LNCaP clone FGC (cell line): ENCODE results near the gene MAPK11.

ENCODE experiments used
- DNase-seq: peaks from one replicate; pipeline ENCODE4 v3.0.0-alpha.2; 2011; ENCODE audit warnings: low read depth
- H3K4me3 ChIP-seq: 2 replicates; pipeline ENCODE4 v1.5.1; 2011; ENCODE audit warnings: mild to moderate bottlenecking, low read depth, low read length, control low read depth
- CTCF ChIP-seq: IDR thresholded peaks from 2 replicates; pipeline ENCODE4 v1.5.1; 2012; ENCODE audit warnings: mild to moderate bottlenecking; ENCODE audit not compliant: control insufficient read depth, insufficient read depth; ENCODE audit errors: extremely low read depth

The MAPK11 gene

GRCh38 chr22:50316114-50317065 is 46.2 kb upstream of the MAPK11 start:
- DNase-seq: no peak
- TF ChIP-seq CTCF: no peak

GRCh38 chr22:50315289-50316113 is 45.3 kb upstream of the MAPK11 start:
- no peak for TF ChIP-seq CTCF
- DNase-seq: no peak
- H3K4me3 ChIP-seq: no peak overlapping the region

More at GRCh38 chr22:50316114-50317065, 46.2 kb upstream of the MAPK11 start:
- no peak overlapping the region for H3K4me3 ChIP-seq

- TF ChIP-seq CTCF: no peak
- no peak overlapping the region for H3K4me3 ChIP-seq
- no peak for DNase-seq
Measured at GRCh38 chr22:50314455-50315288, 44.5 kb upstream of the MAPK11 start.

GRCh38 chr22:50314081-50314454 is 43.9 kb upstream of the MAPK11 start:
- H3K4me3 ChIP-seq: no peak overlapping the region
- no peak for DNase-seq
- no peak for TF ChIP-seq CTCF

- no peak for TF ChIP-seq CTCF
- DNase-seq: no peak
- no peak overlapping the region for H3K4me3 ChIP-seq
Measured at GRCh38 chr22:50313600-50313999, 43.4 kb upstream of the MAPK11 start.

GRCh38 chr22:50313021-50313420 is 42.8 kb upstream of the MAPK11 start:
- H3K4me3 ChIP-seq: no peak overlapping the region
- DNase-seq: no peak
- no peak for TF ChIP-seq CTCF
